Measurements from ENCODE around the gene SKA3.
"Not testable (repeated sequence)": the region's sequence is repeated elsewhere in the genome, so short reads cannot be mapped to it uniquely, and the experiment has no call there.

Gene SKA3

GRCh38 chr13:21176215-21176981 lies at the start of gene SKA3, which contains the start of gene MRPL57:
SKA3 (minus strand) TSS chr13:21176552; CDS start chr13:21176477, 75 bp downstream.
MRPL57 (plus strand) TSS chr13:21176658; CDS start chr13:21176917, 259 bp downstream.
- DNase-seq (ENCODE audit: low read depth in 2 of 3, low spot score in 2 of 3): peak; percentile 87 to 92 (median 88)

DNA sequence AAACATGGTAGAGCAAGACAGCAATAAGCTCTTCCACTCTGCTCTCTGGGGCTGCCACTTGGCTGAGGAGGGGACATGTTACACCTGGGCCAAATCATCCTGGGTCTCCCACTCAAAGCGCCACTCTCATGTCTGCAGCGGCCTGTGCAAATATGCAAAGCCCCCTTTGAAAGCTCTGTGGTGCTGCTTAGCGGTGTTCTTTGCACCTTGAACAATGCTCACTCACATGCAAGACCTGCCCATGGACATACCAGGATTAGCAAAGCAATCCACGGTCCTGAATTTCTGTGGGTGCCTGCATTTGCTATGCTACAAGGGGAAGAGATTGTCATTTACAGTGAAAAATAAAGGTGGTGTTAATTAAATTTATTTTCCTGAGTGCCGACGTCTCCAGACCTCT lies 48.7 kb upstream of the SKA3 start:
- DNase-seq (ENCODE audit: low read depth in 2 of 3, low spot score in 2 of 3): no peak

DNA sequence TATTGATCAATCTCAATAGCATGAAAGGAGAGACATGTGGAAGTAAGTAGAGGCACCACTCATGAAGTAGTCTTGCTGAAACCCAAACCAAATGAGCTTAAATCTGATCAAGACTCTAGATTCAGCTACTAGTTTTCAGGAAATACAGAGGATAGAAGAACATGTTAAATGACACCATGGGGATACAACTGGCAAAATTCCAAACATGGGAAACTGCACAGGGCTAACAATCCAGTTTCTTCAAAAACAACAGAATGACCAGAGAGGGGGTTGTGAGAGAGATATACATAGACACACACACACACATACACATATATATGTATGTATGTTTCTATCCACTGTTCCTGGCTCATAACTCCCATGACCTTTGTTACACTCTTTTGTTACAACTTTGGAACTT lies 44.9 kb upstream of the SKA3 start:
- no peak for DNase-seq (ENCODE audit: low read depth in 2 of 3, low spot score in 2 of 3)

GRCh38 chr13:21219716-21220115 lies 43.4 kb upstream of the SKA3 start:
- DNase-seq (ENCODE audit: low read depth in 2 of 3, low spot score in 2 of 3): not testable (repeated sequence)

- DNase-seq (ENCODE audit: low read depth in 2 of 3, low spot score in 2 of 3): no peak
Measured at GRCh38 chr13:21219036-21219381, 42.7 kb upstream of the SKA3 start.

DNA sequence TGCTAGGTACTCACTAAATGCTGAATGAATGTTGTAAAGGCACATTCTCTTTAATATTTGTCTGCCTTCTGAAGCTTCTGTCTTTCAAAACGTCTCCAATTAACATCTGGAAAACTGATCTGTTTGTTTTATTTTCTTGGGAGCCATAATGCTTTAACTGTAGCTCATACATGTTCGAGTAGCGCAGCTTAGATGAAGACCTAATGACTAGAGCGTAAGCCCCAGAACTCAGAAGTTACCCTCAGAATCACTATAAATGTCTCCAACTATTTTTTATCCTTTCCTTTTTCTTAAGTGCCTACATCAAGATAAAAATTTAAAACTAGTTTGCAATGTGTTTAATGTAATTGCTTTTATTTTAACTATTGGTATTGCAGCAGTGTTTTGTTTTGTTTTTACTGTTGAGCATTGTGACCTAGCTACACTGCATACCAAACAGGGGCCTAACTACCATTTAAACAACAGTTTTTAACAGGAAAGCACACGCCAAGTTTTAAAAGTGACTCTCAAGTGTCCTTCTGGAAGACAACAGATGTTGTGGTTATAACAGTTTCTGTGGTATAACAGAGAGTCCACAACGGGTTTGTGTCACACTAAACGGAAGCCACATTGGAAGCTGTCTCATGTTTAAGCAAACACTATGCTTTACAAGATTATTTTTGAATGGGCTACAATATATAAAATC lies 42.1 kb upstream of the SKA3 start:
- no peak for DNase-seq (ENCODE audit: low read depth in 2 of 3, low spot score in 2 of 3)

GRCh38 chr13:21216332-21216731 lies 40.0 kb upstream of the SKA3 start:
- no peak for DNase-seq (ENCODE audit: low read depth in 2 of 3, low spot score in 2 of 3)

DNA sequence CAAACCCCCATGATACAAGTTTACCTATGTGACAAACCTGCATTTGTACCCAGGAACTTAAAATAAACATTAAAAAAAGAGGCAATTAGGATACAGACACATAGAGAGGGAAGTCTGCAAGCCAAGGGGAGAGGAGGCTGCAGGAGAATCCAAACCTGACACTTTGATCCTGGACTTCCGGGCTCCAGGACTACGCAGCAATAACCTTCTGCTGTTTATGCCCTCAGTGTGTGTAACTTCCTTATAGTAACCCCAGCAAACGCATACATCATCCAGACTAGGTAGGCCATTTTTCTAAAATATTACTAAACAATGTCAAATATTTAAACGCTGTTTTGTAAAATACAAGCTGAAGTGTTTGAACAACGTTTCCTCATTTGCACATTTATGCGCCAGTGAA lies 39.1 kb upstream of the SKA3 start:
- DNase-seq (ENCODE audit: low read depth in 2 of 3, low spot score in 2 of 3): not testable (repeated sequence)

DNA sequence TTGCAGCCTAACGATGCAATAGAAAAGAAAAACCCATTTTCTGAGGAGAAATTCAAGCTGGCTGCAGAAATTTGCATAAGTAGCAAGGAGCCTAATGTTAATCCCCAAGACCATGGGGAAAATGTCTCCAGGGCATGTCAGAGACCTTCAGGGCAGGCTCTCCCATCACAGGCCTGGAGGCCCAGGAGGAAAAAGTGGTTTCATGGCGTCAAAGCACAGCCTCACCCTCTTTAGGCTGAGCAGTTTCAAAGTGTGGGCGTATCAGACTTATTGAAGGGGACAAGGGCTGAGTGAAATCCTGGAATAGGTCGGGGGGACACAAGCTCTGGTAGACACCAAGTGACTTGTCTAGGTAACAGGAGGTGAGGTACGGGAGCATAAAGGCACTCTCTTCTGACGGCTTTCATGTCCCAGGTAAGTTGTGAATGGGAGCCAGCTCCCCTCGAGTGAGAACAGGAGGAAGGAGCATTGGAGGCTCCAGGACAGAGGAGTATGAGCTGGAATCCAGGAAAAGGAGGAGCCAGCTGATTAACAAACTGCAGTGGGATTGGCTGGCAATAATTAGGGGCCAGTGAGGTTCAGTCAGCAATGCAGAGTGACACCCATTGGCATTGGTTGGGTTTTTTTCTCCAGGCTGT lies 35.9 kb upstream of the SKA3 start:
- no peak for DNase-seq (ENCODE audit: low read depth in 2 of 3, low spot score in 2 of 3)

DNA sequence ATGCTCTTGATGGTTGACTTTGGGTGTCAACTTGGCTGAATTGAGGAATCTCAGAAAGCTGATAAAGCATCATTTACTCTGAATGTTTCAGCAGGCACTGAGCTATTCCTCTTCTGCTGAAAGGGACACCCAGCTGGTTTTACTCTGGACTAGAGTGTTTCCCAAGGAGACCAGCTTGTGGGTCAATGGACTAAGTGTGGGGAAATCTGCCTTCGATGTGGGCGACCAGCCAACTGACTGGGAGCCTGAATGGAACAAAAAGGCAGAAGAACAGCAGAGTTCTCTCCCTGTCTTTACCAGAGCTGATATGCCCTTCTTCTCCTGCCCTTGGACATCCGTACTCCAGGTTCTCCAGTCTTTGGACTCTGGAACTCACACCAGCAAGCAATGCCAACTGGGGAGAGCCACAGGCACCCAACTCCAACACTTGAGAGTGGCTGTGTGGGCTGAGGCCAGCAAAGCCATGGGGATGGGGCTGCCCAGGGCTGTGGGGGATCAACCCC lies 32.4 kb upstream of the SKA3 start:
- DNase-seq (ENCODE audit: low read depth in 2 of 3, low spot score in 2 of 3): no peak

- no peak for DNase-seq (ENCODE audit: low read depth in 2 of 3, low spot score in 2 of 3)
Measured at GRCh38 chr13:21202767-21203531, 26.6 kb upstream of the SKA3 start.

GRCh38 chr13:21201456-21202190 lies 25.3 kb upstream of the SKA3 start:
- DNase-seq (ENCODE audit: low read depth in 2 of 3, low spot score in 2 of 3): not testable (repeated sequence)

- DNase-seq (ENCODE audit: low read depth in 2 of 3, low spot score in 2 of 3): not testable (repeated sequence)
Measured at GRCh38 chr13:21198391-21198790, 22.0 kb upstream of the SKA3 start.

- DNase-seq (ENCODE audit: low read depth in 2 of 3, low spot score in 2 of 3): not testable (repeated sequence)
Measured at GRCh38 chr13:21197606-21198225, 21.4 kb upstream of the SKA3 start.

GRCh38 chr13:21194756-21195155 lies 18.4 kb upstream of the SKA3 start:
- DNase-seq (ENCODE audit: low read depth in 2 of 3, low spot score in 2 of 3): not testable (repeated sequence)

GRCh38 chr13:21186410-21186809 lies 10.1 kb upstream of the SKA3 start:
- DNase-seq (ENCODE audit: low read depth in 2 of 3, low spot score in 2 of 3): not testable (repeated sequence)

DNA sequence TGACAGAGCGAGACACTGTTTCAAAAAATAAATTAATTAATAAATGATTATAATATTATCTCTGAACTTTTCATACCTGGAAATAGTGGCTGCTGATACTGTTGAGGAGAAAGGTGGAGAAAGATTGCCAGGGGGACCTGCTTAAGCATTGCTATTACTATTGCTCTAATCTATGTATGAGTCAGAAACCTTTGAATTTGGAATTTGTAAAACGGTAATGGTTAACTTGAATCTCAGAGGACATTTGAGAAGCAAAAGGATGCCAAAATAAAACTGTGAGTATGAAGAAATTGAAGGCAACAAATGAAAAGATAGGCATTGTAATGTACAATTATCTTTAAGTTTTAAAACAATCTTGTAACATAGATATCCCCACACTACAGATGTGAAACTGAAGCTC lies 5.3 kb upstream of the SKA3 start:
- no peak for DNase-seq (ENCODE audit: low read depth in 2 of 3, low spot score in 2 of 3)

- no peak for DNase-seq (ENCODE audit: low read depth in 2 of 3, low spot score in 2 of 3)
Measured at GRCh38 chr13:21176982-21177284, 581 bp upstream of the SKA3 start.

GRCh38 chr13:21175656-21176214 lies 617 bp downstream of the SKA3 start:
- no peak for DNase-seq (ENCODE audit: low read depth in 2 of 3, low spot score in 2 of 3)

- not testable (repeated sequence) for DNase-seq (ENCODE audit: low read depth in 2 of 3, low spot score in 2 of 3)
Measured at GRCh38 chr13:21173767-21174166, 2.6 kb downstream of the SKA3 start.

Measured in activated CD8-positive, alpha-beta memory T cell treated with anti-CD3 and anti-CD28 coated beads for 48 hours (primary cell).